Measurements from ENCODE around the gene MDM4.
A peak's percentile ranks its signal among the peaks of the same experiment; 100 is the strongest.
"Not testable (repeated sequence)": the region's sequence is repeated elsewhere in the genome, so short reads cannot be mapped to it uniquely, and the experiment has no call there.

Gene MDM4

DNA sequence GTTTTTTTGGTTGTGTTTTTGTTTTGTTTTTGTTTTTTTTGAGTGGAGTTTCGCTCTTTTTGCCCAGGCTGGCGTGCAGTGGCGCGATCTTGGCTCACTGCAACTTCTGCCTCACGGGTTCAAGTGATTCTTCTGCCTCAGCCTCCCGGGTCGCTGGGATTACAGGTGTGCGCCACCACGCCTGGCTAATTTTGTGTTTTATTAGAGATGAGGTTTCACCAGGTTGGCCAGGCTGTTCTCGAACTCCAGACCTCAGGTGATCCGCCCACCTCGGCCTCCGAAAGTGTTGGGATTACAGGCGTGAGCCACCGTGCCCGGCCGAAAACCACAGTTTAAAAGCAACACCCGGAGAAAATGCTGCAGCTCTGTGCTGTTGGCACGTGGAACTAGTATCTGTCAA lies 1.2 kb downstream of the MDM4 start:
- DNase-seq (ENCODE audit: low read depth): not testable (repeated sequence)

DNA sequence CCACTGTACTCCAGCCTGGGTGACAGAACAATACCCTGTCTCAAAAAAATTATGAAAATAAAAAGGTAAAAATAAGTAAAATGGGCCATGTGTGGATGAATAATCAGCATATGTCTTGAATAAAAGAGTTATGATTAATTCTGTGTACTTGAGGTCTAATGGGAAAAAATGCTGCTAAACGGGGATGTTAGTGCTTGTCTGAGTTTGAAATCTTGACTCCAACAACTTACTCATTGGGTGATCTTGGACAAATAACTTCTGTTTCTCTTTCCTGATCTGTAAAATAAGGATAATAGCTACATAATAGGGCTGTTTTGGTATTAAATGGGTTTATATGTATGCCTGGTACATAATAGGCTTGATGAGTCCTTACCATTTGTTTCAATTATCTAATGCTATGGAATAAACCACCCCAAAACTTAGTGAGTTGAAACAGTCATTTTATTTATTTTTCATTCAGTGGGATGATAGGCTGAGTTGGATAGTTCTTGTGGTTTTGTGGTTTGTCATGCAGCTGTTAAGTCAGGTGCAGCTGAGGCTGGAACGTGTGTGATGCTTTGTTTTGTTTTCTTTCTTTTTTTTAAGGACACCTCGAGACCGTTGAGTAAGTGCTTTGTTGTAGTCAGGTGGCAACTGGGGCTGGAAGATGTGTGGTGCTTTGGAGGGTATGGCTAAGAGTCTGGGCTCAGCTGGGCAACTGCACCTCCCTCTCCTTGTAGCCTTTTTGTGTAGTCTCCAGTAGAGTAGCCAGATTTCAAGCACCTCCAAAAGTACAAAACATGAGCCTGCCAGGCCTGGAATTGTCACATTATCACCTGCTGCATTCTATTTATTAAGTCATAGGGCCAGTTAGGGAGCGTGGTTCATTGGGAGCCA lies 4.9 kb downstream of the MDM4 start:
- DNase-seq (ENCODE audit: low read depth): peak; percentile 3

DNA sequence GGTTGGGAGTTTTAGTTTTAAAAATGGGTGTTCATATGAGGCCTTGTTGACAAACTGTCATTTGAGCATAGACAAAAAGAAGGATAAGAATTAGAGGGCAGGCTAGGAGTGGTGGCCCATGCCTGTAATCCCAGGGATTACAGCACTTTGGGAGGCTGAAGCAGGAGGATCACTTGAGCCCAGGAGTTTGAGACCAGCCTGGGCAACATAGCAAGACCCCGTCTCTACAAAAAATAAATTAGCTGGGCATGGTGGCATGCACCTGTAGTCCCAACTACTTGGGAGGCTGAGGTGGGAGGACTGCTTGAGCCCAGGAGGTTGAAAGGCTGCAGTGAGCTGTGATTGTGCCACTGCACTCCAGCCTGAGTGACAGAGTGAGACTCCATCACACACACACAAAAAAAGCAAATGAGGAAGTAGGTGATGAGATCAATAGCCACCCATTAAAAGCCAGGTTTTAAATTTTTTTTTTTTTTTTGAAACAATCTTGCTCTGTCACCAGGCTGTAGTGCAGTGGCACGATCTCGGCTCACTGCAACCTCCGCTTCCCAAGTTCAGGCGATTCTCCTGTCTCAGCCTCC lies 5.8 kb downstream of the MDM4 start:
- not testable (repeated sequence) for DNase-seq (ENCODE audit: low read depth)

DNA sequence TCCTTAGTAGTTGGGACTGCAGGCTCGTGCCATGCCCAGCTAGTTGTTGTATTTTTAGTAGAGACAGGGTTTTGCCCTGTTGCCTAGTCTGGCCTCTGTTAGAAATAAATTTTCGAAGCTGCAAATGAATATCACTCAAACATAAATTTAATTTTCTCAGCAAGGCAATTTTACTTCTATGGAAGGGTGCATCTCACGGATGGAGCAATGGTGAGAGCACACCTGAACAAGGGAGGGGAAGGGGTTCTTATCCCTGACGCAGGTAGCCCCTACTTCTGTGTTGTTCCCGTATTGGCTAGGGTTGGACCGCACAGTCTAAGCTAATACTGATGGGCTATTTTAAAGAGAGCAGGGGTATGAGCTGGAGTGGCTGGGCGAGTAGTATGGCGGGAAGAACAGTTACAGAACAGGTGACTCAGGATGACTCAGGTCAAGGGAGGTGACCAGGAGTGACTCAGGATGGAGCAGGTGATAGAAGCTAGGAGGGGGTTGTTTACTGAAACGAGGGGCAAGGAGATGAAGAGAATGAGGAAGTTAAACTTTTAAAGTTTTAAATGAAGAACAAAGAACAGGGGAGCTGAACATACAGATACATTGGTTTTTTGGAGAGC lies 7.5 kb downstream of the MDM4 start:
- no peak for DNase-seq (ENCODE audit: low read depth)

DNA sequence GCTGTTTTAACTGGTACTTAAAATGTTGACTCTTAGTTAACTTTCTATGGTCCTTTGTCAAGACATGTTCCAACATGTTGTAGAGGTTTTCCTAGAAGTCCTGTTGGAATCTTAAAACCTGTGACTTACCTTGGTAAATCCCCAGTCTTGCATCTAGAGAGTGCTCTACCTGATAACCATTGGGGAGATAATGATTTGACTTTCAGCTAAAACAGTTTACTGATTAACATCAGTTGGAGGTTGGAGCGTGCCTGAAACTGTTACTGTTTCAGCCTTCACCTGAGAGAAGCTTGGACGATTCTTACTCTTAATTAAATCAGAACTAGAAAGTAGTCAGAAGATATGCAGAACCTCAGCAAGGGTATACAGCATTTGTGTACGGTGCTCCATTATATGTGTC lies 8.8 kb downstream of the MDM4 start:
- no peak for DNase-seq (ENCODE audit: low read depth)

DNA sequence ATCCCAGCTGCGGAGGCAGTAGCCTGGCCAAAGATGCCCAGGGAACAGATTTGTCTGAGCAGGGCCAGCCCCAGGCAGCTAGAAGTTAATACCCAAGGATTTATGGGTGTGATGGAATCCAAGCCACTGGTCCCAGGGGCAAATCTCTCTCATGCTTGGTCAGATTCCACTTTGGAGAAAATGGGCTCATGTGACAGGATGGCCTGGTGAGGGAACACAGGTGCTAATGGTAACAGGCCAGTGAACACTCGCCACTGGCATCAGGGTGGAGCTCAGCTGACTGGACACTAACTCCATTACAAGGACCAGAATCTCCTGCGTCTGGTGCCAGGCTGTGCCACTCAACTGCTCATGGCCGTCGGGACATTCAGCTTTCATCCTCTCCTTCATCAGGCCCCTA lies 12.0 kb downstream of the MDM4 start:
- no peak for DNase-seq (ENCODE audit: low read depth)

DNA sequence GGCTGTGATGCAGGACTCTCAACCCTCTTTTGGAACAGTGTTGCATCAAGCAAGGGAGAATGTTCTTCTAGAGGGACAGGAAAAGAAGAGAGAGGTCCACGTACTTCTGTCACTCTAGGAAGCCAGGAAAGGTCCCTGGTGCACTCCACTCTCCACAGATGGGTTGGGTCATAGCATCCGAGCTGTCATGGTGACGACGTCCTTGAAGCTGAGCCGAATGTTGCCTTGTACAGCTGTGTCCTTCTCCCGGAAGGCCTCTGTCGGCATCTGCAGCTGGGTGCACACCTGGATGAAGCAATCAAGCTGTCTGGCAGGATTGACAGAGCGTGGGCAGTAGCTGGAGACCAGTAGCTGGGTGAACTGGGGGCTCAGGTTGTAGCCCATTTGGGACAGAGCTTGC lies 12.5 kb downstream of the MDM4 start:
- DNase-seq (ENCODE audit: low read depth): no peak

DNA sequence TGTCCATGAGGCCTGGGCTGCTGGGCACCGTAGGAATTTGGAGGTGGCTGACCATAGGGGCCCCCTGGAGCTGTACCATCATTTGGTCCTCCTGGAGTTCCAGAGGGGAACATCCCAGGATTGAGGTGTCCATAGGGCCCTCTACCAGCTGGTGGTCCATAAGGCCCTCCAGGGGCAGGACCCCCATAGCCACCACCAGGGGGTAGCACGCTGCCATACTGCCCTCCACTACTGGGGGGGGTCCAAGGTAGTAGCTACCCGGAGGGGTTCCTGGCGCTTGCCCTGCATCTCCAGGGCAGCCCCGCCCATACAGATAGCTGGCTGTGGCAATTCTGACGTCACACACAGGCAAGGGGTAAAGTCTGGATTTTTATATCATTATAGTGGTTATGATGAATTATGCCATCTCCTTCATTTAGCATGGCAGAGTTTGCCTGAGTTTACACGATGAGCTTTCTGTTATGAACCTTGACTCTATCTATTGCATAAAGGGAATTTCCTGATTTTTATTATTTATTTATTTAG lies 13.2 kb downstream of the MDM4 start:
- DNase-seq (ENCODE audit: low read depth): no peak

DNA sequence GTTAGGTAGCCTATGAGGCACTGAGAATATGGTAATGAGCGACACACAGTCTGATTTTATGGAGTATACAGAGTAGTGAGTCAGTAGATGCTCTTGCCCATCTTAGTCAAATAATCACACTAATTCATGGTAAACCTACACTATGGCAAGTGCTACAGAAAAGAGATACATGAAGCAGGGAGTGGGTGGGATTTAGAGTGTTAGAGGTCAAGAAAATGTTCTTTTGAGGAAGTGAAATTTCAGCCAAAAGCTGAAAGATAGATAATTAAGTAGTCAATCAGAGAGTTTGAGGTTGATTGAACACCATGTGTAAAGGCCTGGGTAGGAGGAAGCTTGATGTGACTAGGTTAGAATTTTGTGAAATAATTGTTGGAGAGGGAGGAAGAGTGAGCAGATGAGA lies 14.7 kb downstream of the MDM4 start:
- DNase-seq (ENCODE audit: low read depth): no peak

DNA sequence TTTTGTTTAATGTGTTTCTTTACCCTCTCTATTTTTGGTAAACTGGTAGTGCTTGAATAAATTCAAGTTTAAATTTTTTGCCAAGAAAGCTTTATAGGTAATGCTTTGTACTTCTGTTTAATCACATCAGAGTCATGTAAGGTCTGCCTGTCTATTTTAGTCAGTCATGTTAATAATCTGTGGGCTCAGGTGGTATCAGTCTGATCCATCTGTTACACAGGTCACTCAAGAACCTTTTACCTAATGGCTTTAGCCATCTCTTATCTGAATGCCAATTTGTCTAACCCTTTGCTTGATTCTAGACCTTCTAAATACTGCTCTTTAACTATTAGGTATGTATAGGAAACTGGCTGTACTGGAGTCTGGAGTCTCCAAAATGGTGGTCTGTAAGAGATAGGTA lies 16.6 kb downstream of the MDM4 start:
- no peak for DNase-seq (ENCODE audit: low read depth)

DNA sequence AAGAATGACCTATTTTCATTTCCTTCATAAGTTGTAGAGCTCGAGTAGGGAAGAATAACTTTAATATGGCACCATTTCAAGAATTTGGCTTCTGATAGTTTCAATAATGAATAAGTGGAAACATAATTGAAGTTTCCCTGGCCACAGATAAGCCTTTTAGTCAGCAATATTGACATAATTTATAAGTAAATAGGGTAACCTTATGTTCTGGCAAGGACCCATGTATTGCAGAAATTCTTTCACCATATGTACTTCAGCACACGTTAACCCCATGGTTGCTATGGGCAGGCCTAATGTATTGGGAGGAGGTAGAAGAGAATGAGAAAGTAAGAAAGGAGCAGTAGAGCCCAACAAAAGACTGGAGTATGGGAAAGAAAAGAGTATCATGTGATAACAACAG lies 25.4 kb downstream of the MDM4 start:
- no peak for DNase-seq (ENCODE audit: low read depth)

DNA sequence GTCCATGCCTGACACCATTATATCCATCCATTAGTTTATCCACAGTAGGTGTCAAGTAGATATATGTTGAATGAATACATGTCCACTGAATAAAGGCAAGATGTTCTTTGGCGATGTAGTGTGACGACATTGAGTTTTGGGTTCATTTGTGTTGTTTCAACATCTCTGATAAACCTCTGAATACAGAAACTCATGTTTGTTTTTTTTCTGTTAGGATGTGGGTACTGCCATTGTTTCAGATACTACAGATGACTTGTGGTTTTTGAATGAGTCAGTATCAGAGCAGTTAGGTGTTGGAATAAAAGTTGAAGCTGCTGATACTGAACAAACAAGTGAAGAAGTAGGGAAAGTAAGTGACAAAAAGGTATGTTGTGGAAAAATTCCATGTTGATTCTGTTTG lies 28.1 kb downstream of the MDM4 start:
- no peak for DNase-seq (ENCODE audit: low read depth)

DNA sequence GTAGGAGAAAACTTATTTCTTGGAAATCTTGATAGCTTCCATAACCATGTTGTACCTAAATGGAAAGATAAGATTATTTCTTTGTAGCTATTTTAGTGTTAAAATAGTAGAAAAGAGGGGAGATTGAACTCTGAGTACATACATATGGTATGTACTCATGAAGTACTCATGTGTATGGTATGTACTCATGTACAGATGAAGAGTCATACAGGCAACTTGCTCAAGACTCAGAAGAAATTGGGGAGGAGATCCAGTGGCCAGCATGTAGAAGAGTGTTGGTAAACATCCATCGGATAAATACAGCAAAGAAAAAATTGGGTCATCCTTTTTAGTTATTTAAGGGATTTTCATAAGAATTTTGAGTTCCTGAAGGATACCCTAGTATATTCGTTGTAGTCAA lies 29.0 kb downstream of the MDM4 start:
- no peak for DNase-seq (ENCODE audit: low read depth)

DNA sequence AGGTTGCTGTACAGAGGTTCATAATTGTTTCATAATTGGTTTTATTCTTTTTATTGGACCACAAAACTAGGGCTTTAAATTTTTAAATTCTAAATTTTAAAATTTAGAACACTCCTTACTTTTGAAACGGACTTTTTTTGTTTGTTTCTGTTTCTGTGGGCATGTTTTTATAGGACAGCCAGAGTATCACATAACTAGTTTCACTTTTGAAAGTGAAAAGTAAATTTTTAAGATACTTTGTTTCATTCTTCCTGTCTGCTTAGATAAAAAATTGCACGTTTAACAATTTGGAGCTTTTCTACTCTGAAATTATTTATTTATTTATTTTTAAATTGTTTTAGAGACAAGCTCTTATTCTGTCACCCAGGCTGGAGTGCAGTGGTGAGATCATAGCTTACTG lies 29.7 kb downstream of the MDM4 start:
- DNase-seq (ENCODE audit: low read depth): no peak

DNA sequence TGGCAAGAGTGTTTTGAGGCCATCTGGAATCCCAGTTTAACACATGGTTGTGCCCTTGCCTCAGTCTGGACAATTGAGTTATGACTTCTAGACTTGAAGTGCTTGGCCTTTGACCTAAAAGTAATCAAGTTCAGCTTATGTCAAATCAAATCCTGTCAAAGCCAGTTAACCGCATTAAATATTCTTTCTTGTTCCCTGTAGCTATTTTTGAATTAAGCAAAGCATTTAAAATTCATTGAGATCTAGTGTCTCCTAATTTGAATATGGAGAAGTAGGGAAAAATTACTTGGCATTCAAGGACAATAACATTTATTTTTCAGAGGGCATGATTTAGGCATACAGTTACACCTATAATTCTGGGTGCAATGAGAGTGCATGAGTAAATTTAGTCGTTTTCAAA lies 32.1 kb downstream of the MDM4 start:
- no peak for DNase-seq (ENCODE audit: low read depth)

DNA sequence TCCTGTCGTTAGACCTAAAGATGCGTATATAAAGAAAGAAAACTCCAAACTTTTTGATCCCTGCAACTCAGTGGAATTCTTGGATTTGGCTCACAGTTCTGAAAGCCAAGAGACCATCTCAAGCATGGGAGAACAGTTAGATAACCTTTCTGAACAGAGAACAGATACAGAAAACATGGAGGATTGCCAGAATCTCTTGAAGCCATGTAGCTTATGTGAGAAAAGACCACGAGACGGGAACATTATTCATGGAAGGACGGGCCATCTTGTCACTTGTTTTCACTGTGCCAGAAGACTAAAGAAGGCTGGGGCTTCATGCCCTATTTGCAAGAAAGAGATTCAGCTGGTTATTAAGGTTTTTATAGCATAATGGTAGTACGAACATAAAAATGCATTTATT lies 33.1 kb downstream of the MDM4 start:
- no peak for DNase-seq (ENCODE audit: low read depth)

DNA sequence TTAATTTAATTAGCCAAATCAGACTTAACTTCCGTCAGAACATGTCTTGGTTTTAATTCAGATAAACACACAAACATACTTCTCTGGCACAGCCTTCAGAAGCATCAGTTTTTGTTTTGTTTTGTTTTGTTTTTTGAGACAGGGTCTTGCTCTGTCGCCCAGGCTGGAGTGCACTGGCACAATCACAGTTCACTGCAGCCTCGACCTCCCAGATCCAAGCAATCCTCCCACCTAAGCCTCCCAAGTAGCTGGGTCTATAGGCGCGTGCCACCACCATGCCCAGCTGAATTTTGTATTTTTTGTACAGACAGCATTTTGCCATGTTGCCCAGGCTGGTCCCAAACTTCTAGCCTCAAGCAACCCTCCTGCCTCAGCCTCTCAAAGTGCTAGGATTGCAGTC lies 34.7 kb downstream of the MDM4 start:
- DNase-seq (ENCODE audit: low read depth): no peak

DNA sequence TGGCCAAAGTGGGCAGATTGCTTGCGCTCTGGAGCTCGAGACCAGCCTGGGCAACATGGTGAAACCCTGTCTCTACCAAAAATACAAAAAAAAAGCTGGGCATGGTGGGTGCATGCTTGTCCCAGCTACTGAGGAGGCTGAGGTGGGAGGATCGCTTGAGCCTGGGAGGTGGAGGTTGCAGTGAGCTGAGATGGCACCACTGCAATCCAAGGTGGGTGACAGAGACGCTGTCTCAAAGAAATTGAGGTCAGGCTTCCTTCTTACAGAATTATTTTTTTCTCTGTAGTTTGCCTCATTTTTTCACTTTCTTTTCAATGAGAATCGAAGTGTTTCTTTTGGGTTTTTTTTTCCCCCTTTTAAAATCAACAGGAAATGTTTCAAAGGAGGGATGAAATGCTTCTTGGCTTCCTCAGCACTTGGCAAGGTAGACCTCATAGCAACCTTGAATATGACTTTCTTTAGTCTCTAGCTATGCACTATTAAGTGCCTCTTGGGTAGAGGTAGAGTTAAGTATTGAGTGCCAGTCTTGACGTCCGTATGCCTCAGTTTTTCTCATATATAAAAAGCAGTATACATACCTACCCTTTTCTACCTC lies 40.3 kb downstream of the MDM4 start:
- DNase-seq (ENCODE audit: low read depth): no peak

DNA sequence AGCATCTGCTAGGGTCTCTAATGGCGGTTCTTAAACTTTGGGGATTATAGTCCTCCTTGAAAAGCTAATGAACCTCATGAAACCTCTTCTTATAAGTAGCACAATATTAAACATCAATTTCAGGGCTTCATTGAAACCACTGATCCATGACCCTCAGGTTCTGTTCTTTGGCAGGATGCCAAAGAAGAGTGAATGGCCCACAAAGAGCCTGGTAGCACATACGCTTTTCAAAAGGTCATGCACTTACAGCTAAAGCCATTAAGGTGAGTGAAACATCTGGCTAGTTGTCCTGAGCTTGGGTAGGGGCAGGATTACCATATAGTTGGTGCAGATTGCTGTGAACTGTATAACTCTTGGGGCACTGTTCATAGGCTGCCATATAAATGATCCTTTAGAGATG lies 42.3 kb downstream of the MDM4 start:
- DNase-seq (ENCODE audit: low read depth): no peak

DNA sequence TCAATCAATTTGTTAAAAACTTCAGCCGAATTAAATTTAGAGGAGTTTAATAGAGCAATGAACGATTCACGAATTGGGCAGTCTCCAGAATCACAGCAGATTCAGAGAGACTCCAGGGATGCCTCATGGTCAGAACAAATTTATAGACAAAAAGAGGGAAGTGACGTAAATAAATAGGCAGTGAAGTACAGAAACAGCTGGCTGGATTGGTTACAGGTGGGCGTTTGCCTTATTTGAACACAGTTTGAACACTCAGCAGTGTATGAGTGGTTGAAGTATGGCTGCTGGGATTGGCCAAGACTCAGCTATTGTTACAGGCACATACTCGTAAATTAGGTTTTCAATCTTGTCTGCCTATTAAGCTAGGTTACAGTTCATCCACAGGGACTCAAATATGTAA lies 43.8 kb downstream of the MDM4 start:
- DNase-seq (ENCODE audit: low read depth): not testable (repeated sequence)

DNA sequence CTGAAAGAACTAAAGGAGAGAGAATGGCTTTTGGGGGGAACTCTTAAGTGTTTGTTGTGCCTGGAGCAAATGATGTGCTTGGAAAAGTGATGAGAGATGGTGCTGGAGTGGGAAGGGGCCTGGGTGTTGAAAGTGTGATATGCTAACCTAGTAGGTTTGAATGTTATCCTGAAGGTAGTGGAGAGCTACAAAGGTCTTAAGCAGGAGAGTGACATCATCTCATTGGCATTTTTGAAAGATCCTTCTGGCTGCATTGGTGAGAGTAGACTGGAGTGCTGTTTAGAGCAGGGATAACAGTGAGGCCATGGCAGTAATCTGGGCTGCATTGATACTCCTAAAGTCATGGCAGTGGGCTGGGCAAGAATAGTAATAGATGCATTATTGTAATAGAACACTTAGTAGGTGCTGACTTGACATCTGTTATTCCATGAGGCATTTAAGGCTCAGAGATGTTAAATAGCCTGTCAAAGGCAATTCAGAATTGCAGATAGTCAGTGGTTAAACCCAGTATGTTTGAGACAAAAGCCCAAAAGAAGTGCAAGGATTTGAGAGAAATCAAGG lies 44.5 kb downstream of the MDM4 start:
- no peak for DNase-seq (ENCODE audit: low read depth)

Data from GM04503 (cell line).